ENCODE results near the gene PFKP.

PFKP gene

DNA sequence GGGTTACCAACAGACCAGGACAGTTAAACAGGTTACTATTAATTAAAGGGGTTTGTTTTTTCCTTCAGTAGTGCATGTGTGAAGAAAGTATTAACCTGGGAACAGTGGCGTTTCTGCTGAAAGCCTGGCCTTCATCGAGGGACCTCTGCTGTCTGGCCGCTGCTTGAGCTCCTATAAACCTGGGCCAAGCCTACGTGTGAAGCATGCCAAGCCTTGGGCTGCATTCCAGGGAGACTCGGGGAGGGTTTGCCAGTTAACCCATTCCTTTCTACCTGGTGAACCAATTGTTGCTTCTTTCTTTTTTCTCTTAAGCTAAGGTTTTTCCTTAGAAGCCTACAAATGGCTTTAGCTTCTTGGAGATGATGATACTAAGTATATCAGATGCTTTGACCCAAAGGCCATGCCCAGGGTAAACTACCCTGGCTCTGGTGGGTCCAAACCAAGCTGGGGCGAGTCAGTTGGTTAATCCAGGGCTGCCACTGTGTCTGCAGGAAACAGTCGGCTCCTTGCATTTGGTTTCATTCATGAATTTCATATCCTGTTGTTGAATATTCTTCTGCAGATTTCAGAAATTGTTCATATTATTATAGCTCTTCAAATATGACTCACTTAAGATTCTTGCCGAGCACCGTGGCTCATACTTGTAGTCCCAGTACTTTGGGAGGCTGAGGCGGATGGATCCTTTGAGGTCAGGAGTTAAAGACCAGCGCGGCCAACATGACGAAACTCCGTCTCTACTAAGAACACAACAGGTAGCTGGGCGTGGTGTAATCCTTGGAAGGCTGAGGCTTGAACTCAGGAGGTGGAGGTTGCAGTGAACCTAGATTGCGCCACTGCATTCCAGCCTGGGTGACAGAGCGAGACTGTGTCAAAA lies 23.8 kb downstream of the PFKP start:
- no peak overlapping the region for H3K27ac ChIP-seq
- no peaks in the 10 kb centered on the region for H3K36me3 ChIP-seq
- H3K9me3 ChIP-seq: no peaks in the 10 kb centered on the region
- peaks cover 8 to 9% of the 10 kb centered on the region in 2 experiments for H3K4me1 ChIP-seq (ENCODE audit: control insufficient read depth in 1 of 2, insufficient read depth in 1 of 2, low read depth in 1 of 2, low read length in 1 of 2)
- no peak for TF ChIP-seq CTCF (IDR thresholded peaks at IDR 0.05)
- peaks cover 7% of the 10 kb centered on the region for H3K27me3 ChIP-seq
- H3K4me3 ChIP-seq (ENCODE audit: low read depth in 1 of 2, low read length in 1 of 2): no peak overlapping the region

GRCh38 chr10:3091921-3092320 lies 24.6 kb downstream of the PFKP start:
- Histone ChIP-seq H3K4me3 (ENCODE audit: low read depth in 1 of 2, low read length in 1 of 2) (no peak overlapping the region), H3K9me3 (no peaks in the 10 kb centered on the region), H3K27me3 (peaks cover 12% of the 10 kb centered on the region), H3K27ac (no peak overlapping the region), H3K4me1 (ENCODE audit: control insufficient read depth in 1 of 2, insufficient read depth in 1 of 2, low read depth in 1 of 2, low read length in 1 of 2) (peaks cover 10 to 12% of the 10 kb centered on the region in 2 experiments), H3K36me3 (no peaks in the 10 kb centered on the region)
- no peak for TF ChIP-seq CTCF (IDR thresholded peaks at IDR 0.05)

DNA sequence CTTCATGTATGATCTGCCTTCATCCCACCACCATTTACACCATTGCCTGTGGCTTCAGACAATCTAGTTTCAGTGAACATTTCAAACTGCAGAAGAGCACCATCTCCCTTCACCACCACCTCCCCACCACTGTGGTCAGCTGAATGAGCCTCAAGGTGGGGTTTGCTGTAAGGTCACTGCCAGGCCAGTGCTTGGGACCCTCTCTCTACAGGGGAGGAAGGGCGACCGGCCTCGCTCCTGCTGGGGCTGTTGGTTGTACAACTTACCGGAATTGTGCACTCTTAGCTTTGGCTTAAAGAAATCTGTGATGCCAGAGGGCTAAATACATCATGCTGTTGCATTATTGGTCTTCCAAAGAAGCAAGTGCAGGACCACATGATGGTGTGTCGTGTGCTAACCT lies 26.6 kb downstream of the PFKP start:
- no peak overlapping the region for H3K27ac ChIP-seq

GRCh38 chr10:3094609-3095036 lies 27.3 kb downstream of the PFKP start:
- Histone ChIP-seq H3K9me3 (no peaks in the 10 kb centered on the region), H3K4me3 (ENCODE audit: low read depth in 1 of 2, low read length in 1 of 2) (no peak overlapping the region), H3K36me3 (no peaks in the 10 kb centered on the region), H3K4me1 (ENCODE audit: control insufficient read depth in 1 of 2, insufficient read depth in 1 of 2, low read depth in 1 of 2, low read length in 1 of 2) (peaks cover 10 to 12% of the 10 kb centered on the region in 2 experiments), H3K27ac (no peak overlapping the region), H3K27me3 (peaks cover 12% of the 10 kb centered on the region)
- no peak for TF ChIP-seq CTCF (IDR thresholded peaks at IDR 0.05)

More for the DNA sequence above, 26.6 kb downstream of the PFKP start:
- Histone ChIP-seq H3K9me3 (no peaks in the 10 kb centered on the region), H3K4me1 (ENCODE audit: control insufficient read depth in 1 of 2, insufficient read depth in 1 of 2, low read depth in 1 of 2, low read length in 1 of 2) (peaks cover 10 to 12% of the 10 kb centered on the region in 2 experiments), H3K4me3 (ENCODE audit: low read depth in 1 of 2, low read length in 1 of 2) (no peak overlapping the region), H3K36me3 (no peaks in the 10 kb centered on the region), H3K27me3 (peaks cover 12% of the 10 kb centered on the region)
- TF ChIP-seq CTCF (IDR thresholded peaks at IDR 0.05): no peak

DNA sequence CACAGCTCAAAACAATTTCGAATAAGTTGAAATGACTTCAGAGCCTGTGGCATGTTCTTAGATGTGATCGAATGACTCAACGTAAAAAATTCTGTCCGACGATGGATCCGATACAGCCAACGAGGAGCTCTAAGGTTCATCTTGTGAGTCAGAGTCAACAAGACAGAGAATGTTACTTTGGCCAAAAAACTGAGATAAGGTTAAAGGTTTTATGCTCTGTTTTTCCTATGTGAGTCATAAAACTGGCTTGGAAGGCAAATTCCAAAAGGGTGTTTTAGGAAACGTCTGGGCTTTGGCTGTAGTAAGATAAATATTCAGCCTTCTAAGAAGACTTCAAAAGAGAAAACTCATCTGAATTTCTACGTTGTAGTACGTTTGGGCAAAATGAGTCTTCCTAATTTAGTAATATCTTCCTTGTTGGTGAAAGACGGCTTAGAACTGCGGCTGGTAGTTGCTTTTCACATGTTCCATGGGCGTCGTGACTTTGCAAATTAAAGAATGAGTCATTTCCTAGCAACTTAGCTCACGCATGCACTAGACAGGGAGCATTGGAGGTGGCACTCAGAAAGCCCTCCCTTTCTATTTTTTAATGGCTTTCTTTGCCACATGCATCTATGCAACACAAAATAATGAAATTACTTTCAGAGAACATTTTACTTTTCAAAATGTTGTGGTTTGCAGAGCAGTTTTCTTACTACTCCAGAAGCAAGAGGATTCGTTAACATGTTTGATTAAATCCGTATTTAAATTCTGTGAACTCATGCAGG lies 28.2 kb downstream of the PFKP start:
- no peak for TF ChIP-seq CTCF (IDR thresholded peaks at IDR 0.05)
- Histone ChIP-seq H3K36me3 (no peaks in the 10 kb centered on the region), H3K4me1 (ENCODE audit: control insufficient read depth in 1 of 2, insufficient read depth in 1 of 2, low read depth in 1 of 2, low read length in 1 of 2) (peaks cover 10 to 12% of the 10 kb centered on the region in 2 experiments), H3K27ac (peak overlapping the region; percentile 60), H3K4me3 (ENCODE audit: low read depth in 1 of 2, low read length in 1 of 2) (no peak overlapping the region), H3K27me3 (peaks cover 12% of the 10 kb centered on the region), H3K9me3 (no peaks in the 10 kb centered on the region)
